Measurements from ENCODE around the gene CYBRD1.

The CYBRD1 gene

DNA sequence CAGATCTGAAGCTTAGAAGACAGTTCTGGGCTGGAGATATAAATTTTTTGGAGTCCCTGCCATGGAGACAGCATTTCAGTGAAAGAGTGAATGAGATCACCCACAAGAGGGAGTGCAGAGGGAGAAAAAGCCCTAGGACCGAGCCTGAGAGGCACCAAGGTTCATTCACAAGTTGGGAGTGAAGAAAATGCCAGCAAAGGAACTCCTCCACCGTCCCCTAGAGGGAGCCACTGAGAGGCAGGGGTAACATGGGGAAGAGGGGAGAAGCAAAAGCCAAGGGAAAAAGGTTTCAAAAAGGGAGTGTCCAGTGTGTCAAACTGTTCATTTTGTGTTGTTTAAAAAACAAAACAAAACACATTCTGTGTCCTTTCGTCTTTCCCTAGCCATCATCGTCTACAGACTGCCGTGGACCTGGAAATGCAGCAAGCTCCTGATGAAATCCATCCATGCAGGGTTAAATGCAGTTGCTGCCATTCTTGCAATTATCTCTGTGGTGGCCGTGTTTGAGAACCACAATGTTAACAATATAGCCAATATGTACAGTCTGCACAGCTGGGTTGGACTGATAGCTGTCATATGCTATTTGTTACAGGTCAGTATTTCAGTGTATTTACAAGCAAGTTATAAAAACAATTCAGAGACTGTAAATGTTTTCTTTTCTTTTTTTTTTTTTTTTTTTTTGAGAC is 19.1 kb downstream of the CYBRD1 start:
- H3K9me3 ChIP-seq = no peaks in the 10 kb centered on the region
- no peaks in the 10 kb centered on the region for H3K36me3 ChIP-seq
- no peak for DNase-seq
- no peak overlapping the region for H3K4me3 ChIP-seq (ENCODE audit: low read depth, low read length)
- H3K4me1 ChIP-seq = no peaks in the 10 kb centered on the region
- H3K27me3 ChIP-seq = no peaks in the 10 kb centered on the region
- TF ChIP-seq, protein P1, sequence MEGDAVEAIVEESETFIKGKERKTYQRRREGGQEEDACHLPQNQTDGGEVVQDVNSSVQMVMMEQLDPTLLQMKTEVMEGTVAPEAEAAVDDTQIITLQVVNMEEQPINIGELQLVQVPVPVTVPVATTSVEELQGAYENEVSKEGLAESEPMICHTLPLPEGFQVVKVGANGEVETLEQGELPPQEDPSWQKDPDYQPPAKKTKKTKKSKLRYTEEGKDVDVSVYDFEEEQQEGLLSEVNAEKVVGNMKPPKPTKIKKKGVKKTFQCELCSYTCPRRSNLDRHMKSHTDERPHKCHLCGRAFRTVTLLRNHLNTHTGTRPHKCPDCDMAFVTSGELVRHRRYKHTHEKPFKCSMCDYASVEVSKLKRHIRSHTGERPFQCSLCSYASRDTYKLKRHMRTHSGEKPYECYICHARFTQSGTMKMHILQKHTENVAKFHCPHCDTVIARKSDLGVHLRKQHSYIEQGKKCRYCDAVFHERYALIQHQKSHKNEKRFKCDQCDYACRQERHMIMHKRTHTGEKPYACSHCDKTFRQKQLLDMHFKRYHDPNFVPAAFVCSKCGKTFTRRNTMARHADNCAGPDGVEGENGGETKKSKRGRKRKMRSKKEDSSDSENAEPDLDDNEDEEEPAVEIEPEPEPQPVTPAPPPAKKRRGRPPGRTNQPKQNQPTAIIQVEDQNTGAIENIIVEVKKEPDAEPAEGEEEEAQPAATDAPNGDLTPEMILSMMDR (IDR thresholded peaks at IDR 0.05; ENCODE audit: low read depth, low read length) = peak; percentile 45

DNA sequence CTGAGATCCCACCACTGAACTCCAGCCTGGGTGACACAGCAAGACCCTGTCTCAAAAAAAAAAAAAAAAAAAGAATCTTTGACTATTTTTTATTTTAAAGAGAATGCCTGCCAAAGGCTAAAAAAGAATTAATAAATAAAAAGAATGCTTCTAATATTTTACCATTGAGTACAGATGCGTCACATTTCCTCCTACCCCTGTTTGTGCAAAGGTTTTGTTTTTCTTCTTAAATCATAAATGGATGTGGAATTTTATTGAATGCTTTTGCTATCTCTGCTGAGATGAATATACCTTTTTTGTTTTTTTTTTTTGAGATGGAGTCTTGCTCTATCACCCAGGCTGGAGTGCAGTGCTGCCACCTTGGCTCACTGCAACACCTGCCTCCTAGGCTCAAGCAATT is 22.8 kb downstream of the CYBRD1 start:
- TF ChIP-seq, protein P1 (IDR thresholded peaks at IDR 0.05; ENCODE audit: low read depth, low read length) = no peak
- no peak for DNase-seq
- no peaks in the 10 kb centered on the region for H3K36me3 ChIP-seq
- no peaks in the 10 kb centered on the region for H3K27me3 ChIP-seq
- no peaks in the 10 kb centered on the region for H3K9me3 ChIP-seq
- no peak overlapping the region for H3K4me3 ChIP-seq (ENCODE audit: low read depth, low read length)
- no peaks in the 10 kb centered on the region for H3K4me1 ChIP-seq

DNA sequence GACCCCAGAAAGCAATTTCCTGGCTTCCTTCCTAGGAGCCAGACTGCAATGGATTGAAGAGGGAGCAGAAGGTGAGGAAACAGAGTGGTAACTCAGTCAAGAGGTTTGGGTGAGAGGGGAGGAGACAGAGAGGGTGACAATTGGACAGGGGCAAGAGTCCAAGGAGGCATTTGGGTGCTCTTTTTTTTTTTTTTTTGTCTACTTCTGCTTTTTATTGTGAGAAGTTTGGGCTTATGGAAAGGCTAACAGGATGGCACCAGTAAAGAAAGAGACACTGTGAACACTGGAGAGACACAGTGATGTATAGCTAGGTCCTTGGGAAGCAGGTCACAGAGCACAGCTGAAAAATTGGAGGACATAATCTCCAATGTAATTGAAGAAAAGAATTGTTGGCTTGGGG is 25.0 kb downstream of the CYBRD1 start:
- Histone ChIP-seq H3K36me3 (no peaks in the 10 kb centered on the region), H3K4me3 (ENCODE audit: low read depth, low read length) (no peak overlapping the region), H3K9me3 (no peaks in the 10 kb centered on the region), H3K27me3 (no peaks in the 10 kb centered on the region), H3K4me1 (no peaks in the 10 kb centered on the region)
- TF ChIP-seq, protein P1 (IDR thresholded peaks at IDR 0.05; ENCODE audit: low read depth, low read length) = no peak
- DNase-seq = no peak

DNA sequence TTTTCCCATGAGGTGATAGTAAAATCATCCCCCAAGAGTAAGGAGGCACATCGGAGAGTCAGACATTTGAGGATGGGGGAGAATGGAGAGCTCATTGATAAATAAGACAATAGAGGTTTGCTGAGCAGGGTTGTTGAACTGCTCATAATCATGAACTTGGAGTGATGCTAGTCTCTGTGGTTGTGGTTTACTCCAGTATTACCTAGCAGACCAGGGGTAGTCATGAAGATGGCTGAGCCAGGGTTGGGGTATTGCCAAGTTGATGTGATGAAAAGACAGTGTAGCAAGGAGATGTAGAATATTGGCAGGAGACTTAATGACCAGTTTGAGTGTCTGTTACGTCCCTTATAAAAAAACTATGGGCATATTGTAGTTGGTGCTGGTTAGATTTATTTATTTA is 25.4 kb downstream of the CYBRD1 start:
- Histone ChIP-seq H3K27me3 (no peaks in the 10 kb centered on the region), H3K9me3 (no peaks in the 10 kb centered on the region), H3K36me3 (no peaks in the 10 kb centered on the region), H3K4me3 (ENCODE audit: low read depth, low read length) (no peak overlapping the region), H3K4me1 (no peaks in the 10 kb centered on the region)
- TF ChIP-seq, protein P1 (IDR thresholded peaks at IDR 0.05; ENCODE audit: low read depth, low read length) = no peak
- DNase-seq = no peak

DNA sequence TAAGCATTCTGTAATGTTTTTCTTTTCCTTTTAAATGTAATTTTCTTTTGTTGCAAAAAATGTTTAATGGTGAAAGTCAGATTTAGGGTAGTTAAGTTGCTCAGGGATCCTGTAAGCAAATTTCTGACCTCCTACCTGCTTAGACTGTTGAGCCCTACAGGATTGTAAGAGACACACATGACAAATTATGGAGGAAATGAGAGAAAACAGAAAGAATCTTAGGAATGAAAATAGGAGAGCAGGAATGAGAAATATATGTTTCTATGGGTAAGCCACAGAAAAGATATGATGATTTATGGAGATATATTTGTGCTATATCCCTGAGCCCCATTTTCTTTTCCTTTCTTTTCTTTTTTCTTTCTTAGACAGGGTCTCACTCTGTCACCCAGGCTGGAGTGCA is 28.3 kb downstream of the CYBRD1 start:
- H3K27me3 ChIP-seq = no peaks in the 10 kb centered on the region
- DNase-seq = no peak
- H3K4me3 ChIP-seq (ENCODE audit: low read depth, low read length) = no peak overlapping the region
- no peaks in the 10 kb centered on the region for H3K9me3 ChIP-seq
- TF ChIP-seq, protein P1 (IDR thresholded peaks at IDR 0.05; ENCODE audit: low read depth, low read length) = no peak
- H3K36me3 ChIP-seq = no peaks in the 10 kb centered on the region
- no peaks in the 10 kb centered on the region for H3K4me1 ChIP-seq

DNA sequence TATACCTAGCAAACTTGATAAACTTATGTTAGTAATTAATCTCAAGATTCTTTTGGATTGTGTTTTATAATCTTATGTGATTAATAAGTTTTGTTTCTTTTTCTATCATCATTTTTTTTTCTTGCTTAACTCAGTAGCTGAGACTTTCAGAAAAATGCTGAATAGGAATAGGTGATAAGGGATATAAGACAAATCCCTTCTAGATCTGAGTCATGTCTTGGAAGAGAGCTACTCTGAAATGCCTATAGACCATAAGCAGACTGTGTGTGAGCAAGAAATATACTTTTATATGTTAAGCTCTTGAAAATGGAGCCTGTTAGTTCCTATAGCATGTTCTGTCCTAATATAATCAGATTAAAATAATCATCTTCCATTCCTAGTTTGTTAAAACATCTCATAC is 29.6 kb downstream of the CYBRD1 start:
- no peaks in the 10 kb centered on the region for H3K9me3 ChIP-seq
- DNase-seq = no peak
- no peak overlapping the region for H3K4me3 ChIP-seq (ENCODE audit: low read depth, low read length)
- H3K4me1 ChIP-seq = no peaks in the 10 kb centered on the region
- TF ChIP-seq, protein P1 (IDR thresholded peaks at IDR 0.05; ENCODE audit: low read depth, low read length) = no peak
- H3K27me3 ChIP-seq = no peaks in the 10 kb centered on the region
- no peaks in the 10 kb centered on the region for H3K36me3 ChIP-seq
